Osteocyte (in vitro differentiated cells): ENCODE results near the gene USP37. TPM values are rescaled to one million over a fixed set of nuclear protein-coding genes. Genes with fewer than 3 reads are reported as not detected.

Source experiments
- DNase-seq: peaks from one replicate; pipeline ENCODE4 v3.0.0; 2021; ENCODE audit warnings: mixed read lengths; ENCODE audit not compliant: unreplicated experiment; ENCODE audit errors: extremely low spot score
- H3K27ac Mint-ChIP-seq: one replicate; pipeline ENCODE4 v1.8.0; 2021; ENCODE audit warnings: mild to moderate bottlenecking, mixed read lengths; ENCODE audit not compliant: unreplicated experiment
- H3K27me3 Mint-ChIP-seq: one replicate; pipeline ENCODE4 v1.8.0; 2021; ENCODE audit warnings: mixed read lengths; ENCODE audit not compliant: unreplicated experiment
- H3K36me3 Mint-ChIP-seq: one replicate; pipeline ENCODE4 v1.8.0; 2021; ENCODE audit warnings: mixed read lengths; ENCODE audit not compliant: unreplicated experiment
- H3K4me1 Mint-ChIP-seq: one replicate; pipeline ENCODE4 v1.8.0; 2021; ENCODE audit warnings: mixed read lengths; ENCODE audit not compliant: unreplicated experiment
- H3K4me3 Mint-ChIP-seq: one replicate; pipeline ENCODE4 v1.8.0; 2021; ENCODE audit warnings: mild to moderate bottlenecking, moderate library complexity, mixed read lengths; ENCODE audit not compliant: unreplicated experiment
- H3K9me3 Mint-ChIP-seq: one replicate; pipeline ENCODE4 v1.8.0; 2021; ENCODE audit warnings: mixed read lengths; ENCODE audit not compliant: unreplicated experiment
- CTCF ChIP-seq: fragments of 200-600 bp; sonication (generic); IDR thresholded peaks from 2 replicates; pipeline ENCODE4 v1.5.0; 2021; ENCODE audit warnings: antibody characterized with exemption, mild to moderate bottlenecking, moderate library complexity
- total RNA-seq: library from RNA; stranded (reverse); gene quantifications from 2 replicates; pipeline ENCODE4 v1.2.1, GENCODE V29; 2021

Gene USP37
- total RNA-seq, 1 donor from 2014 or later: 14.6 TPM

DNA sequence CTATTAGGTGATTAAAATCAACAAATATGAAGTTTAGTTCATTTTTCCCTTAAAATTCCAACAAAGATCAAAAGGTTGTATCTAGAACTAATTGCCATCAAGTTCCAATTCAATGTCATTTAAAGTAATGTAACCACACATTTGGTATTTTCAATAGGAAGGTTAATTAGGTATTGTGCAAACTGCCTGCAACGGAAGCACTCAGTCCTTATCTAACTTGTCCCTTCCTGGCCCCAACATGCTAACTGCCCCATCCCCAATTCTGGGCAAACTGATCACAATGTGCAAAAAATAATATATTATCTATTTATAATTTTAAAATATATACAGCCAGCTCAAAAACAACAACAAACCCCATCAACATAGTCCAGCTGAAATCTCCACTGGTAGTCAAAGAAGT, 116.1 kb downstream of the USP37 start:
- TF ChIP-seq CTCF: no peak
- no peaks in the 10 kb centered on the region for H3K9me3 Mint-ChIP-seq
- peaks cover 32% of the 10 kb centered on the region for H3K36me3 Mint-ChIP-seq
- H3K27ac Mint-ChIP-seq: no peak overlapping the region
- H3K4me1 Mint-ChIP-seq: peaks cover 5% of the 10 kb centered on the region
- DNase-seq: no peak
- H3K27me3 Mint-ChIP-seq: no peaks in the 10 kb centered on the region
- no peak overlapping the region for H3K4me3 Mint-ChIP-seq

- H3K36me3 Mint-ChIP-seq: peaks cover 18% of the 10 kb centered on the region
- H3K9me3 Mint-ChIP-seq: no peaks in the 10 kb centered on the region
- H3K4me1 Mint-ChIP-seq: peaks cover 5% of the 10 kb centered on the region
- no peaks in the 10 kb centered on the region for H3K27me3 Mint-ChIP-seq
- H3K4me3 Mint-ChIP-seq: no peak overlapping the region
- TF ChIP-seq CTCF: no peak
- H3K27ac Mint-ChIP-seq: no peak overlapping the region
- no peak for DNase-seq
Measured at GRCh38 chr2:218448934-218449333, 119.2 kb downstream of the USP37 start.

GRCh38 chr2:218447072-218447471, 121.1 kb downstream of the USP37 start:
- no peaks in the 10 kb centered on the region for H3K9me3 Mint-ChIP-seq
- no peak for DNase-seq
- peaks cover 5% of the 10 kb centered on the region for H3K4me1 Mint-ChIP-seq
- peaks cover 10% of the 10 kb centered on the region for H3K36me3 Mint-ChIP-seq
- no peak overlapping the region for H3K27ac Mint-ChIP-seq
- no peak overlapping the region for H3K4me3 Mint-ChIP-seq
- TF ChIP-seq CTCF: no peak
- H3K27me3 Mint-ChIP-seq: no peaks in the 10 kb centered on the region

DNA sequence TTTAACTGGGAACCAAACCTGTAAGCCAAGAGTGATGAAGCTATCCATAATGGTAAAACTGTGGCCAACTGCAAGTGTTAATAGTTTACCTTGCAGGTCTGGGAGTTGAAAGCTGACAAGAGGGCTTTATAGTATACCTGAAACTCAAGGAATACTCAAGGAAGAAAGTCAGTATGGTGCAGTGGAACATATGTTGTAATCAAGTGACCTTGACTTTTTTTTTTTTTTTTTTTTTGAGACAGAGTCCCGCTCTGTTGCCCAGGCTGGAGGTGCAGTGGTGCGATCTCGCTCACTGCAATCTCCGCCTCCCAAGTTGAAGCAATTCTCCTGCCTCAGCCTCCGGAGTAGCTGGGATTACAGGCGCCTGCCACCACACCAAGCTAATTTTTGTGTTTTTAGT, 121.6 kb downstream of the USP37 start:
- Mint-ChIP-seq H3K27ac (no peak overlapping the region), H3K9me3 (no peaks in the 10 kb centered on the region), H3K27me3 (no peaks in the 10 kb centered on the region), H3K4me1 (peaks cover 5% of the 10 kb centered on the region), H3K4me3 (no peak overlapping the region), H3K36me3 (peaks cover 10% of the 10 kb centered on the region)
- no peak for TF ChIP-seq CTCF
- DNase-seq: no peak

- DNase-seq: no peak
- Mint-ChIP-seq H3K4me3 (no peak overlapping the region), H3K36me3 (peaks cover 10% of the 10 kb centered on the region), H3K27ac (no peak overlapping the region), H3K9me3 (no peaks in the 10 kb centered on the region), H3K4me1 (peaks cover 5% of the 10 kb centered on the region), H3K27me3 (no peaks in the 10 kb centered on the region)
- TF ChIP-seq CTCF: no peak
Measured at GRCh38 chr2:218445602-218446001, 122.5 kb downstream of the USP37 start.
